Measurements from ENCODE around the gene CLDN8. TPM values are rescaled to one million over a fixed set of nuclear protein-coding genes. Genes with fewer than 3 reads are reported as not detected.

The CLDN8 gene
- total RNA-seq, result 1 to 10 TPM; 1.9 to 7.7 (median 3.6) TPM

DNA sequence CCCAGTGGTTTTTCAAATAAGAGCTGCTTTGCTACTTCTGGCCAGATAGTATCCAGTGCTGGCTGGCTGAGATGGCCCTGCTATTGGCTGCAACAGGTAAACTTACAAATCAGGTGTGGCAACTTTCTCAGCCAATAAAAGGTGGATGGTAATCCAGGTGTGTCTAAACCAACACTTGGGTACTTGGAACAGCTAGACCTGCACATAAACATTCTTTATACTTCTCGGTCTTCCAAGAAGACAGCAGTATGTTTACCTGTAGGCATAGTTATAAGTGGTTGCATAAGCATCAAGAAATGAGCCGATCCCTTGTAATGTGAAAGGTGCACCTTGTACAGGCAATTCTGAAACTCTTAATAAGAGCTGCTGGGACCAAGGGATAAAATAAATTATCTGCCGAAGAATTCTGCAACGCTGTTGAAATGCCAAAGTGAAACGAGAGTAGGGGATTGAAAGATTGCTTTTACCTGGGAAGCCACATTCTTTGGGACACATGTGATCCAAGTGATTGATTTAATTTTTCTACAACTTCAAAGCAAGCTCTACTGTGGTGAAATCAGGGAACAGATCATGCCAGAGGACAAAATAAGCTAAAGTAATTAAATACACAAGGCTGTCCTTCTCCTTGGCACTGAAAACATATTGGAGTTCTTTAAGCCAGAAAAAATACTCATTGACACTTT is at the start of gene CLDN8:
TSS of gene CLDN8 (minus strand) at position 57 of the 683 bp plus-strand sequence. CDS start 172 bp downstream, outside the sequence.
- 23 to 52% methylated on average over 5 of the region's 5 CpGs for WGBS, 2 donors
- intact Hi-C loops (cut with DNase I), result no loop called here
- DNase-seq, result no peak
- TF ChIP-seq CTCF (IDR thresholded peaks at IDR 0.05) (no peak), POLR2A (IDR thresholded peaks at IDR 0.05) (no peak)
- no peaks in the 10 kb centered on the region for H3K36me3 ChIP-seq
- H3K9me3 ChIP-seq, result no peaks in the 10 kb centered on the region
- peak within 1 kb of the TSS in 3 of 4 donors; percentile 60 to 72 (median 70) for H3K27ac ChIP-seq
- peaks cover 0 to 24% (median 0%) of the 10 kb centered on the region in 3 donors for H3K4me1 ChIP-seq
- H3K27me3 ChIP-seq, result no peaks in the 10 kb centered on the region
- peak within 1 kb of the TSS; percentile 8 to 47 (median 18) for H3K4me3 ChIP-seq

DNA sequence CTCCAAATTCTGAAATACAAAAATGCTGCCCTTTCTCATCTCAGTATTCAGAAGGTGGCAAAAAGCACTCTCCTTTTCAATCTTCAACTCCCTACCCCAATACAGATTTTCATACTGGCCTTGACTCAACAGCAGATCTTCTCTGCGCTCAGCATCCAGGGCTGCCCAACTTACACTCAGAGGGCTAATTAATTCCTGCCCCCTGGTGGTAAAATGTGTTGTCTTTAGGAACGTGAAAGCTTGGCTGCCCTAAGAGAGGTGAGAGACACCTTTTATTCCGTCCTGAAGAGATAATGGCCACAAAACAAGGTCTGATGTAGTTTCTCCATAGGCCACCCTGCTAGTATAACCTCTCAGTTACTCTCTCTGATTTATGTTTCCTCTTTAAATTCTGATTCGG is 41.9 kb upstream of the CLDN8 start:
- peak in 5 of 6 experiments; percentile 25 to 65 (median 32) for TF ChIP-seq CTCF (IDR thresholded peaks at IDR 0.05)
- no peak for TF ChIP-seq POLR2A (IDR thresholded peaks at IDR 0.05)
- no peaks in the 10 kb centered on the region for H3K27me3 ChIP-seq
- WGBS, 2 donors, result 57 to 66% methylated on average over 4 of the region's 4 CpGs
- intact Hi-C loops (cut with DNase I), result no loop called here
- no peak overlapping the region for H3K4me3 ChIP-seq
- no peaks in the 10 kb centered on the region for H3K36me3 ChIP-seq
- no peak overlapping the region for H3K27ac ChIP-seq
- H3K9me3 ChIP-seq, result no peaks in the 10 kb centered on the region
- DNase-seq, result no peak
- no peaks in the 10 kb centered on the region for H3K4me1 ChIP-seq

DNA sequence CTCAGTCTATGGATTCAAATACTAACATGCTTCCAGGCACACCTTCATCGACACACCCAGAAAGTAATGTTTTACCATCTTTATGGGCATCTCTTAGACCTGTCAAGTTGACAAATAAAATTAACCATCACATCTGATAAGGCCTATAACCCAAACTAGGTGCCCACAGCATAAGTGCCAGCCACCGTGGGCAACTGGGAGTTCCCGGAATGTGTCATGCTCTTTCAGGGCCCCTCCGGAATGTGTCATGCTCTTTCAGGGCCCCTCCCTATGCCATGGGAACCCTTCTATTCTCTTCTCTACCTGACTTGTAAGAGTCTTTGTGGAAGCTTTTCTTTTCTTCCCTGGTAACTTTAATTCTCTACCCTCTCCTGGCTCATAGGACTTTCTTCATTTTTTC is 40.2 kb upstream of the CLDN8 start:
- Histone ChIP-seq H3K27me3 (no peaks in the 10 kb centered on the region), H3K36me3 (no peaks in the 10 kb centered on the region), H3K4me1 (no peaks in the 10 kb centered on the region), H3K9me3 (no peaks in the 10 kb centered on the region), H3K27ac (no peak overlapping the region), H3K4me3 (no peak overlapping the region)
- TF ChIP-seq CTCF (IDR thresholded peaks at IDR 0.05), result no peak
- no peak for DNase-seq
- intact Hi-C loops (cut with DNase I), result no loop called here
- WGBS, 2 donors, result 33 to 70% methylated on average over 4 of the region's 4 CpGs

GRCh38 chr21:30255679-30256078 is 39.8 kb upstream of the CLDN8 start:
- H3K4me1 ChIP-seq, result no peaks in the 10 kb centered on the region
- no peak overlapping the region for H3K4me3 ChIP-seq
- no peak overlapping the region for H3K27ac ChIP-seq
- WGBS, 2 donors, result 32 to 73% methylated on average over 1 of the region's 1 CpG
- H3K36me3 ChIP-seq, result no peaks in the 10 kb centered on the region
- intact Hi-C loops (cut with DNase I), result no loop called here
- H3K27me3 ChIP-seq, result no peaks in the 10 kb centered on the region
- no peaks in the 10 kb centered on the region for H3K9me3 ChIP-seq
- TF ChIP-seq POLR2A (IDR thresholded peaks at IDR 0.05), result no peak
- no peak for TF ChIP-seq CTCF (IDR thresholded peaks at IDR 0.05)
- DNase-seq, result no peak

GRCh38 chr21:30251781-30252180 is 35.9 kb upstream of the CLDN8 start:
- Histone ChIP-seq H3K4me1 (no peaks in the 10 kb centered on the region), H3K36me3 (no peaks in the 10 kb centered on the region), H3K4me3 (no peak overlapping the region), H3K9me3 (no peaks in the 10 kb centered on the region), H3K27me3 (no peaks in the 10 kb centered on the region), H3K27ac (no peak overlapping the region)
- 75 to 82% methylated on average over 1 of the region's 1 CpG for WGBS, 2 donors
- no peak for TF ChIP-seq POLR2A (IDR thresholded peaks at IDR 0.05)
- no peak for TF ChIP-seq CTCF (IDR thresholded peaks at IDR 0.05)
- intact Hi-C loops (cut with DNase I), result no loop called here
- no peak for DNase-seq
